GM12872 (cell line): Measurements from ENCODE around the gene SLC17A7.

Experiments
- TF ChIP-seq, protein P1 (sequence below): IDR thresholded peaks from 3 replicates; pipeline ENCODE4 v1.5.1; 2011; ENCODE audit warnings: low read depth, mild to moderate bottlenecking, low read length, moderate library complexity; ENCODE audit not compliant: insufficient read depth

Gene SLC17A7

DNA sequence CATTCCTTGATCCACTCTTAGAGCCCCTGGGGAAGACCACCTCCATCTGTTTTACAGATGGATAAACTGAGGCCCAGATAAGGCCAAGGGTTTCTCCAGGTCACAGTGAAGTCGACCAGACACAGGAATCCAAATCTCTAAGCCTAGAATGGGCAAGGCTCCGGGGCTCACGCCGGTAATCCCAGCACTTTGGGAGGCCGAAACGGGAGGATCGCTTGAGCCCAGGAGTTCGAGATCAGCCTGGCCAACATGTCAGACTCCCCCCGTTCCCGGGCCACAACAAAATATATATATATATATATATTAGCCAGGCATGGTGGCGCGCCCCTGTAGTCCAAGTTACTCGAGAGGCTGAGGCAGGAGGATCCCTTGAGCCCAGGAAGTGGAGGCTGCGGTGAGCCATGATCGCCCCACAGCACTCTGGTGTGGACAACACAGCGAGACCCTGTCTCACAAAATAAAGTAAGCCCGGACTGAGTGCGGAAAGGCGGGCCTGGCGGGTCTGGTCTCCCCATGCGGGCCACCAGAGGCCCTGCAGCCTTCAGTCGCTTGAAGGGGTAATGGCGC lies 45.5 kb upstream of the SLC17A7 start:
- TF ChIP-seq, protein P1, sequence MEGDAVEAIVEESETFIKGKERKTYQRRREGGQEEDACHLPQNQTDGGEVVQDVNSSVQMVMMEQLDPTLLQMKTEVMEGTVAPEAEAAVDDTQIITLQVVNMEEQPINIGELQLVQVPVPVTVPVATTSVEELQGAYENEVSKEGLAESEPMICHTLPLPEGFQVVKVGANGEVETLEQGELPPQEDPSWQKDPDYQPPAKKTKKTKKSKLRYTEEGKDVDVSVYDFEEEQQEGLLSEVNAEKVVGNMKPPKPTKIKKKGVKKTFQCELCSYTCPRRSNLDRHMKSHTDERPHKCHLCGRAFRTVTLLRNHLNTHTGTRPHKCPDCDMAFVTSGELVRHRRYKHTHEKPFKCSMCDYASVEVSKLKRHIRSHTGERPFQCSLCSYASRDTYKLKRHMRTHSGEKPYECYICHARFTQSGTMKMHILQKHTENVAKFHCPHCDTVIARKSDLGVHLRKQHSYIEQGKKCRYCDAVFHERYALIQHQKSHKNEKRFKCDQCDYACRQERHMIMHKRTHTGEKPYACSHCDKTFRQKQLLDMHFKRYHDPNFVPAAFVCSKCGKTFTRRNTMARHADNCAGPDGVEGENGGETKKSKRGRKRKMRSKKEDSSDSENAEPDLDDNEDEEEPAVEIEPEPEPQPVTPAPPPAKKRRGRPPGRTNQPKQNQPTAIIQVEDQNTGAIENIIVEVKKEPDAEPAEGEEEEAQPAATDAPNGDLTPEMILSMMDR, result no peak

DNA sequence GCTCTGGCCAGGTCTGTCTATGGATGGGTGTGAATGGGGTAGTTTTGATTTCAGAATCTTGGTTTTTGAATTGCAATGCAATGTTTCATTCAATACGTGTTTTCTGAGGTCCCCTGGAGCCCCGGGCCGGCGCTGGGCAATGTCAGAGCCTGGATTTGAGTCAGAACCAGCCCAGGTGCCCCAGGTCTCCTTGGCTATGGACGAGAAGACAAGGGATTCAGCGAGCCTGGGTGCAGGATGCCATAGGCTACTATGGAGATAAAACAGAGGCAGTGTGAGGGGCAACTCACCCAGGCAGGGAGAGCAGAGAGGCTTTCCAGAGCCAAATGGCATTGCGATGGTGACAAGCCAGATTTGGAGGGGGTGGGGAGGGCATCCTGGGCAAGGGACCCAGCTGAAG lies 44.9 kb upstream of the SLC17A7 start:
- TF ChIP-seq, protein P1, result no peak

GRCh38 chr19:49481020-49481683 lies 39.8 kb upstream of the SLC17A7 start:
- TF ChIP-seq, protein P1, result no peak

- TF ChIP-seq, protein P1, result no peak
Measured at GRCh38 chr19:49479975-49480628, 38.8 kb upstream of the SLC17A7 start.

DNA sequence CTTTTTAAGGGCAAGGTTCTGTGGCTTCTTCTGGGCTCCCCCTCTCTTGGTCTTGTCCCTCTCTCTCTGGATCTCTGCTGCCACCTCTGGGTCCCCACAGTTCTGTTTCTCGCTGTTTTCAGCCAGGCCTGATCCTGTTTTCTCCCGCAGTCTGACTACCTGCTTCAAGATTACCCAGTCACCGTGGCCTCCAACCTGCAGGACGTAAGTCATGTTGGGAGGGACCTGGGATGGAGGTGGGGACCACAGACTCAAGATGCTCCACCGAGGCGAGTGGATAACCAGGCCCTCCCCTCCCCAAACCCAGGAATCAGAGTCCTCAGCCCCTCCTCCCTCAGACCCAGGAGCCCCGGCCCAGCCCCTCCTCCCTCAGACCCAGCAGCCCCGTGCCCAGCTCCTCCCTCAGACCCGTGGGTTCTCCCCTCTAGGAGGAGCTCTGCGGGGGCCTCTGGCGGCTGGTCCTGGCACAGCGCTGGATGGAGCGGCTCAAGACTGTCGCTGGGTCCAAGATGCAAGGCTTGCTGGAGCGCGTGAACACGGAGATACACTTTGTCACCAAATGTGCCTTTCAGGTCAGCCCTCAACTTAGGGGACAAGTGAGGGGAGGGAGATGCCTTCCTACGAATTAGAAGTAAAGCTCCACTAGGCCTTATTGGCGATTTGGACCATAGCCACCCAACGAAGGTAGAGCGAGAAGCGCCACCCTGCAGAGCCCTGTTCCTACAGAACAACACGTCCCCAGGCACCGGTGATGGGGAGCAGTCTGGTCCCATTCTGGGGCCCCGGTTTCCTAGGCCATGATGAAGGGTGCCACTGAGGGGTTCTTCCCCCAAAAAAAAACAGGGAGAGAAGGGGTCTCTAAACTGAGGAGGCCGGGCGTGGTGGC lies 34.9 kb upstream of the SLC17A7 start:
- TF ChIP-seq, protein P1, result peak; percentile 63

GRCh38 chr19:49475191-49475917 lies 34.0 kb upstream of the SLC17A7 start:
- TF ChIP-seq, protein P1, result no peak

GRCh38 chr19:49474542-49474924 lies 33.2 kb upstream of the SLC17A7 start:
- TF ChIP-seq, protein P1, result no peak
